HPDE6-E6E7 (cell line): ENCODE data around the gene PRDX2.

Source experiments
- DNase-seq: peaks from one replicate; pipeline ENCODE4 v3.0.0; 2011; ENCODE audit warnings: missing footprints; ENCODE audit errors: extremely low spot score

PRDX2 gene

DNA sequence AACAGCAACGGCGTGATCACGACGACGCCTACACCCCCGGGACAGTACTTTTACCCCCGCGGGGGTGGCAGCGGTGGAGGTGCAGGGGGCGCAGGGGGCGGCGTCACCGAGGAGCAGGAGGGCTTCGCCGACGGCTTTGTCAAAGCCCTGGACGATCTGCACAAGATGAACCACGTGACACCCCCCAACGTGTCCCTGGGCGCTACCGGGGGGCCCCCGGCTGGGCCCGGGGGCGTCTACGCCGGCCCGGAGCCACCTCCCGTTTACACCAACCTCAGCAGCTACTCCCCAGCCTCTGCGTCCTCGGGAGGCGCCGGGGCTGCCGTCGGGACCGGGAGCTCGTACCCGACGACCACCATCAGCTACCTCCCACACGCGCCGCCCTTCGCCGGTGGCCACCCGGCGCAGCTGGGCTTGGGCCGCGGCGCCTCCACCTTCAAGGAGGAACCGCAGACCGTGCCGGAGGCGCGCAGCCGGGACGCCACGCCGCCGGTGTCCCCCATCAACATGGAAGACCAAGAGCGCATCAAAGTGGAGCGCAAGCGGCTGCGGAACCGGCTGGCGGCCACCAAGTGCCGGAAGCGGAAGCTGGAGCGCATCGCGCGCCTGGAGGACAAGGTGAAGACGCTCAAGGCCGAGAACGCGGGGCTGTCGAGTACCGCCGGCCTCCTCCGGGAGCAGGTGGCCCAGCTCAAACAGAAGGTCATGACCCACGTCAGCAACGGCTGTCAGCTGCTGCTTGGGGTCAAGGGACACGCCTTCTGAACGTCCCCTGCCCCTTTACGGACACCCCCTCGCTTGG, 9.3 kb downstream of the PRDX2 start:
- no peak for DNase-seq

DNA sequence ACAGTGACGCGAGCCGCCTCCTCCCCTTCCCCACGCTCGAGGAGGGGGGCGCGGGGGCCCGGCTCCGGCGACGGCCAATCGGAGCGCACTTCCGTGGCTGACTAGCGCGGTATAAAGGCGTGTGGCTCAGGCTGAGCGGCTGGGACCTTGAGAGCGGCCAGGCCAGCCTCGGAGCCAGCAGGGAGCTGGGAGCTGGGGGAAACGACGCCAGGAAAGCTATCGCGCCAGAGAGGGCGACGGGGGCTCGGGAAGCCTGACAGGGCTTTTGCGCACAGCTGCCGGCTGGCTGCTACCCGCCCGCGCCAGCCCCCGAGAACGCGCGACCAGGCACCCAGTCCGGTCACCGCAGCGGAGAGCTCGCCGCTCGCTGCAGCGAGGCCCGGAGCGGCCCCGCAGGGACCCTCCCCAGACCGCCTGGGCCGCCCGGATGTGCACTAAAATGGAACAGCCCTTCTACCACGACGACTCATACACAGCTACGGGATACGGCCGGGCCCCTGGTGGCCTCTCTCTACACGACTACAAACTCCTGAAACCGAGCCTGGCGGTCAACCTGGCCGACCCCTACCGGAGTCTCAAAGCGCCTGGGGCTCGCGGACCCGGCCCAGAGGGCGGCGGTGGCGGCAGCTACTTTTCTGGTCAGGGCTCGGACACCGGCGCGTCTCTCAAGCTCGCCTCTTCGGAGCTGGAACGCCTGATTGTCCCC, 10.1 kb downstream of the PRDX2 start, which contains the start of gene JUNB:
TSS of gene JUNB (plus strand) at position 142 of the 706 bp plus-strand sequence. CDS start at position 428, 286 bp downstream.
- DNase-seq = no peak

DNA sequence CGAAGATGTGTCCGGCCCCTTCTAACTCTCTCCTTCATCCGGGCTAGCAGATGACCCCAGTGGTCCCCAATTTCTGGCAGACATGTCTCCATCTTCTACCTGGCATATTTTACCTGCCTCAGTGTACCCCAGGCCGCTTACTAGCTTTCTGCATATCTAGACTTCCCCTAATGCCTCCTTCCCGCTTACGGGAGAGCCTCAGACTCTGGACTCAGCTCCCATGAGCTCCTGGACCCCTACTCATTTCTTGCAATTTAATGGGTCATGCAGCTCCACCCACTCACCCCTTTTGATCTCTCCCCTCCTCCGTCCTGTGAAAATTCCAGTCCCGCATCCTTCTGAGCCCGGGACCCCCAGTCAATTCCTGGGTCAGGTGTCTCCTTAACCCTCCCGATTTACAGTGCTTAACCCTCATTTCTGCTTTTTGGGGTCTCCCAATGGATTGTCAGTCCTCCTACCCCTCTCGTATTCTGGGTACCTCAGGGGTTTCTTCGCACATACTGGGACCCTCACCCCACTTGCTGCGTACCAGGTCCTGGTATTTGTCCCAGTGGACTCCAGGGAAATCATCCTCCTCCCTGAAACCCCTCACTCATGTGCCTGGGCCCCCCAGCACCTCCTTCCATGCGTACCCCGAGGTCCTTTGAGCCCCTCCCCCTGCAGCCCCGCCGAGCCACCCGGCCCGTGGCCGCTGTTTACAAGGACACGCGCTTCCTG, 10.8 kb downstream of the PRDX2 start:
- no peak for DNase-seq

DNA sequence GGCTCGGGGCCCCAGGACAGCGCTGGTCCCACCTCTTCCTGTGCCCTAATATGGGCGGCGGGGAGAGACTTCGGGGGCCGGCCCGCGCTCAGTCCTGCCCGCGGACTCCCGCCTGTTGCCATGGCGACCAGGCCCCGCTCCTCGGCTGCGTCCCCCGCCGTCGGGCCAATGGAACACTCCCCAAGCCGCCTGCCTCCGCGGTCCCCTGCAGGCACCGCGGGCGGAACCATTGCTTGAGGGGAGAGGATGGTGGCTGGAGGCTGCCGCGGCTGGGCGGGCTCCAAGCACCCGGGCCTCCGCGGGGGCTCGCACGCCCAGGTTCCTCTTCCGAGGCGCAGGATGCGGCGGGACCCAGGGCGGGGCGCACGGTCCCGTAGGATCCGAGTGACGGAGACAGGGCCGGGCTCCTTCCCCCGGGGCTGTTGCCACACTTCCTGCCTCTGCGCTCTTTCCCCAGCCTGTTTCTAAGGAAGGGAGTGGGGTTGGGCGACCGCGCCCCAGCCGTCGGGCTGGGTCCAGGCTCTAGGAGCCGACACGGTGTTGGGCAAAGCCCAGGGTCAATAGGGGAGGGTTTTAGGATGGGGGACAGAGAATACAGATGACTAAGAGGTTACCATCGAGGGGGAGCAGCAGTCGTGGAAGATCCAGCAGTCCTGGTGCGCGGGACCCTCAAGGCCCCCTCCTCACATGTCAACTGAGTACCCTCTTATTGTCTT, 11.5 kb downstream of the PRDX2 start:
- no peak for DNase-seq

DNA sequence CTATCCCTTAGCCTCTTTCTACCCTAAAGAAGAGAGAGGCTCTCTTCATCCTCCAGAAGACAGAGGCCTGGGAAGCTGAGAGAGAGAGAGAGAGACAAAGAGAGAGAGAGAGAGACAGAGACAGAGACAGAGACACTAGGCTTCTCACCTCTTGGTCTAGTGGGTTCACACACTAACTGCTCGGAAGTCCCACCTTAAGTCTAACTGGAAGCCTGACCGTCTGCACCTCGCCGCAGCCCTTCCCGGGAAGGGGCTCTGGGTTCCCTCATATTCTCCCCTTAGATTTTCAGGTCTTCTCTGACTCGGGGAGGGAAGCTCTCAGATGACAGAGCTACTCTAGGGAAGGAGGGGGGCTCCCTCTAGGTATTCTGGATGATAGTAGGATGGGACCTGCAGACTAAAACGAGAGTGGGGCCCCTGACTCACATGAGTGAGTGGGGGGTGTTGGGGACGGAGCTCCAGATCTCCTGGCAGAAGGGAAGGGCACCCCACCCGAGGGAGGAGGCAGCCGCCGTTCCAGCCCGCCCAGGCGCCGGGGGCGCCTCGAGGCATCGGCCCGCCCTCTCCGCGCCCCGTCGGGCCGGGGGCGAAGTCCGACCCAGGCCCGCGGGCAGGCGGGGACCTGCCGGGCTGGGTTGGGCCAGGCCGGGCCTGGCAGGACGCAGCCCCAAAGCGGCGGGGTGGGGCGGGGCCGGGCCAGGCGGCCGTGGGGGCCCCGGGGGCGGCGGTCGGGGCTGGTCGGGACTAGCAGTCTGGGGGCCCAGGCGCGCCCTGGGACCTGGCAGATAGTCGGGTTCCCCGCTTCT, 12.3 kb downstream of the PRDX2 start:
- no peak for DNase-seq

DNA sequence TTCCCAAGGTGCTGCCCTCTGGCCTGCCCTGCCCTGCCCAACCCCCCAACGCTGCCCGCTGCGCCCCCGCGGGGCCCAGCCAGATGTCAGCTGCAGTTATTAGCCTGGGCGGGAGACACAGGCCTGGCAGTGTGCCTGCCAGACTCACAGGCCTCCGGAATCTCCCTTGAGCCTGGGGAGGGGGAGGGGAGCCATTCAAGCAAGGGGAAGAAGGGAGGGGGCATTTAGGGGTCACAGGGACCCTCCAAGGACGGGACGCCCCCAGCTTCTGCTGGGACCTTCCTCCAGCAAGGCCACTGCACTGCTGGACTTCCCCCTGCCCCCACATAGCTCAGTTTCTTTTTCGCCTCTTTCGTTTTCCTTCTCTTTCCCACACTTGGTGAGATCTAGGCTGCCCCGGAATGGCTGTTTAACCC, 12.9 kb downstream of the PRDX2 start:
- no peak for DNase-seq

DNA sequence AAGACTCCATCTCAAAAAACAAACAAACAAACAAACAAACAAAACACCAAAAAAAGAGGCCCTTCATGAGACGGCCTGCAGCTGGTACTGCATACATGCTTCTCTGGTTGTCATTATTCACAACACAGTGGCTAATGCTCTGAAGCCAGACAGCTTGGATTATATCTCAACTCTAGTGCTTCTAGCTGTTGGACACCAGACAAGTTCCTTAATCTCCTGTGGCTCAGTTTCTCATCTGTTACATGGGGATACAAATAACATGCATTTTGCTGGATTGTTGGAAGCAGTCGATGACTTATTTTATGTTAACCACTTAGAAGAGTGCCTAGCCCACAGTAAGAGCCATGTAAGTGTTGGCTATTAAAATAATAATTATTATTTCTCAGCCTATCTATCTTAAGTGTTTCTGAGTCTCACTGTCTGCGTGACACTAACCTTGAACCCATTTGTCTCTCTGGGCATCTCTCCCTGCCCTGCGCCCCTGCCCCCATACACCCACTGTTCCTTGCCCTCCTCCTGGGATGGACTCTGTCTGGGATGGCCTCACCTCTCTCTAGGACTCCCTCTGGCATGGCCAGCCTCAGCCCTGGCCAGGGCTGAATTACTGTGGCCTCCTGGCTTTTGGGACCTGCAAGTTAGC, 13.4 kb downstream of the PRDX2 start:
- DNase-seq = no peak

DNA sequence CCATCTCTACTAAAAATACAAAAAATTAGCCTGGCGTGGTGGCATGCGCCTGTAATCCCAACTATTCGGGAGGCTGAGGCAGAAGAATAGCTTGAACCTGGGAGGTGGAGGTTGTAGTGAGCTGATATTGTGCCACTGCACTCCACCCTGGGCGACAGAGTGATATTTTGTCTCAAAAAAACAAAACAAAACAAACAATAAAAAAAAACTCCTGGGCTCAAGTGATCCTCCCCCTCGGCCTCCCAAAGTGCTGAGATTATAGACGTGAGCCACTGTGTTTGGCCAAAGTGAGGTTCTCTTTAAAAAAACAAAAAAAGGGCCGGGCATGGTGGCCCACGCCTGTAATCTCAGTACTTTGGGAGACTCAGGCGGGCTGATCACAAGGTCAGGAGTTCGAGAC, 14.1 kb downstream of the PRDX2 start:
- DNase-seq = no peak

DNA sequence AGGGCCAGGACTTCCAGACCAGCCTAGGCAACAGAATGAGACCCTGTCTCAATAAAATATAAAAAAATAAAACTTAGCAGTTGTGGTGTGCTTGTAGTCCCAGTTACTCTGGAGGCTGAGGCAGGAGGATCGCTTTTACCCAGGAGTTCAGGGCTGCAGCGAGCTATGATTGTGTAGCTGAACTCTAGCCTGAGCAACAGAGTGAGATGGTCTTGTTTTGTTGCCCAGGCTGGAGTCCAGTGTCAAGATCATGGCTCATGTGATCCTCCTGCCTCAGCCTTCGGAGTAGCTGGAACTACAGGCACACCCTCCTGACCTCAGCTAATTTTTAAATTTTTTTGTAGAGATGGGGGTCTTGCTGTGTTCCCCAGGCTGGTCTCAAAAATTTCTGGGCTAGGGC, 14.6 kb downstream of the PRDX2 start:
- DNase-seq = no peak

DNA sequence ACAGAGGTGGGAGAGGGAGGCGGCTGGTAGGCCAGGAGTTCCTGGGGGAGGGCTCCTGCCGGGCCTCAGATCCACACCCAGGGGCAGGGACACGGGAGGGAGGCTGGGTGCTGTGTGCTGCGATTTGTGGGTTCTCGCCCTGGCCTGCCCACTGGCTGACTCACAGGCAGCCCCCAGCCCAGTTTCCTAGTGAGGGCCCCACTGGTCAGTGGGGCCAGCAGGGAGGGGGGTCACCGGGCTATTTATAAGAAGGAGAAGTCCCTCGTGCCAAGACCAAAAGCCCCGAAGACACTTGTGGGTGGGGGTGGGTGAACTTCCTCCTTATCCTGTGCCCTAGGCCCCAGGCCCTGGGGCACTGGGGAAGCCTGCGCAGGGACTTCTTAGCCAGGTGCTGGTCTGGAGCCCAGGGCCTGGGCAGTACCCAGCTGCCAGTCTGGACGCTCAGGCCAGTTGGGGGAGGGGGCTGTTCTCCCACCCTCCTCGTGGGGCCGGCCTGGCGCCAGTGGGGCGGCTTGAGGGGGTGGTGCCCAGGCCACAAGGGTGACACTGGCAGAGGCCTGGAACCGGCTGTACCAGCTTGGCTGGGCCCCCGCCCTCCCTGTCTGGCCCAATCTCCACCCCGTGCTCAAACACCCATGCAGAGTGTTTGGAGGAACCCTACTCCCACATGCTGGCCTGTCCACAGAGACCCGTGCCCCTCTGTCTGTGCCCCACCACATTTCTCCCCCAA, 15.3 kb downstream of the PRDX2 start:
- DNase-seq = no peak

DNA sequence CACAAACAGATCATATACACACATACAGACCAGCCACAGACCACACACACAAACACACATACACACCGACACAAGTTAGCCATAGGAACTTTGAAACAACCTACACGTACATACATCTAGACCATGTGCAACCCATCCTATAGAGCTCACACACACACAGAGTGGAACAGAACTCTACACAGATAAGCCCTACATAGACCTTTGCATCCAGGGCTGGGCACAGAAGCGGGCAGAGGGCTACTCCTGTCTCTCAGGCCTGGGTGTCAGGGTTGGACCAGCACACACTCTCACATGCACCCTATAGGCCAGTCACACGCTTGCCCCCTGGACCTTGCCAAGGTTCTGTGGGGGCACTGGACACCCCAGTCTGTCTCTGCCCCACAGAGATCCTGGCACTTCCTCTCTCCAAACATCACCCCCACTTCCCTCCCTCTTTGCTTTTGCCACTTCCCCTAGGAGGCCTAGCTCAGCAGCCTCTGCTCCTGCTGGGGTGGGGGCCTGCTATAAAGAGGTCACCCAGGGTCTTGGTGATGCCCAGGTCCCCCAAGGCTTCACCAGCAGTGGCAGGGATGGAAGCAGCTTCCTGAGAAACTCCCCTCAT, 16.1 kb downstream of the PRDX2 start:
- no peak for DNase-seq

DNA sequence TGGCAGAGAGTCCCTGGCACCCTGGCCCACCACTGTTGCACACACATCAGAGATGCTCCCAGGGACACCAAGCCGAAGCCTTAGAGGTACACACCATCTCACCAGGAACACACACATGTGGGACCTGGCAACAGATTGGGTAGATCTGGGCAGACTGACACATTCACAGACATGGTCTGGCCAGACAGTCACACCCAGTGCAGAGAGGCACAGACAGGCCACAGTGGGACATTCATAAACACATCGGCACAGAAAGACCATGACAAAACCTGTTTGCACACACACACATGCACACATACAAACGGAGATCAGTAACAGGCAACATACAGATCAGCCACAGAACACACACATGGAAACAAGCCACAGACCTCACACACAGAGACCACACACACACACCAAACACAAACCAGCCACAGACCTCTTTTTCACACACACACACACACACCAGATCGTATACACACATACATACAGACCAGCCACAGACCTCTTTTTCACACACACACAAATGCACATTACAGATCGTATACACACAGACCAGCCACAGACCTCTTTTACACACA, 16.6 kb downstream of the PRDX2 start:
- no peak for DNase-seq

DNA sequence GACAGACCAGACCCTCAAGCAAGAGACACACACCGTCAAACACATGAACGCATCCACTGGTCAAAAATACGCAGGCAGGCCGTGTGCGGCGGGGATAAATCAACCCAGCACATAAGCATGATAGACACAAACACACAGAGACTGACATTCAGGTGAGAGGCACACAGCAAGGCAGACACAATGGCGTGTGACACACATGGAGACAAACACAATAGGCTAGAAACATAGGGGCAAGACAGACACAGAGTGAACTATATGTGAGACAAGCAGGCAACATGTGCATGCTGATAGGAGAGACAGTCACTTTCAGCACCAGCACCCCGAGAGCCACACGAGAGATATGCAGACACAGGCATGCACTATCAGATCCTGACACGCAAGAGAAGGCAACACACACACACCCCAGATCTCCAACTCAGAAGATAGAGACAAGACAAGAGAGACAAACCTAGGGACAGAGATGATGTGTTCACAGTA, 17.2 kb downstream of the PRDX2 start:
- no peak for DNase-seq

DNA sequence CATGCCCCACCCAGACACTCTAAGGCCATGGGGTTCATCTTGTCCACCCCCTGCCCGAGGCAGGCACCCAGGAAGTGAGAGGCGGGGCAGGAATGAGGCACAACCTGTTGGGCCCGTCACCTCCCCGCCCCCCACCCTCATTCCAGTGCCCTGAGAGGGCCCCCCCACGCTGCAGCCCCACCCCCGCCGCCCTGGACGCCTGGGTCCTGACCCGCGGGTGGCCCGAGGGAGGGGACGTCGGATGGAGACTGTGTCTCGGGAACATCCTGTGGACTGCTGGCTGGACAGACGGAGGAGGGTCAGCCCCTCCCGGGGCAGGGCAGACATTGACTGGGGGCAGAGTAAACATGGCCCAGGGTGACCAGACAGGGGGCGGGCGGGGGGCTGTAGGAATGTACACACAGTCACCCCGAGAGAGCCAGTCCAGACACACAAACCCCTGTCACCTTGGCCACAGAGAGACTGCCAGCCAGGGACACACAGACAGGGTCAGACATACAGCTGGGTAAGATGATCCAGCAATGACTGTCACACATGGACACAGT, 17.7 kb downstream of the PRDX2 start:
- DNase-seq = no peak

DNA sequence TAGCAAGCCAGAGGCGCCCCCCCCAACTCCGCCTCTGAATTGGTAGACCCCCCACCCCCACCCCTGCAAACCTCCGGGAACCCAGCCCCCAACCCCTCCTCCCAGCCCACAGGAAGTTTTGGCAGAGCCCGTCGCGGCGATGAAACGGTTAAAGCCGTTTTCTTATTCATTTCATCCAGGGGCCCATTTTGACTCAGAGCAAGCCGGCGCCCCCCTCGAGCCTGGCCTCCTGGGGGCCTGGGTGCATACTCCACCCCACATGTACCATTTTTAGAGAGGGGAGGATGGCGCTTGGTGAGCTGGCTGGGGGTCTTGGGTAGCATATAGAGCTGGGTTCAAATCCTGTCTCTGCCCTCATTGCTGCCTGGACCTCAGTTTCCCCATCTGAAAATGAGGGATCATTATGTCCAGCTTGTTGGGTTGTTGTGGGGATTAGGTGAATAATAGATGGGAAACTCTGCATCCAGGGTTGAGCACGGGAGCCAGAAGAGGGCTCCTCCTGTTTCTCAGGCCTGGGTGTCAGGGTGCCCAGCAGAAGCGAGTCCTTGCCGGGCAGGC, 18.2 kb downstream of the PRDX2 start:
- no peak for DNase-seq

DNA sequence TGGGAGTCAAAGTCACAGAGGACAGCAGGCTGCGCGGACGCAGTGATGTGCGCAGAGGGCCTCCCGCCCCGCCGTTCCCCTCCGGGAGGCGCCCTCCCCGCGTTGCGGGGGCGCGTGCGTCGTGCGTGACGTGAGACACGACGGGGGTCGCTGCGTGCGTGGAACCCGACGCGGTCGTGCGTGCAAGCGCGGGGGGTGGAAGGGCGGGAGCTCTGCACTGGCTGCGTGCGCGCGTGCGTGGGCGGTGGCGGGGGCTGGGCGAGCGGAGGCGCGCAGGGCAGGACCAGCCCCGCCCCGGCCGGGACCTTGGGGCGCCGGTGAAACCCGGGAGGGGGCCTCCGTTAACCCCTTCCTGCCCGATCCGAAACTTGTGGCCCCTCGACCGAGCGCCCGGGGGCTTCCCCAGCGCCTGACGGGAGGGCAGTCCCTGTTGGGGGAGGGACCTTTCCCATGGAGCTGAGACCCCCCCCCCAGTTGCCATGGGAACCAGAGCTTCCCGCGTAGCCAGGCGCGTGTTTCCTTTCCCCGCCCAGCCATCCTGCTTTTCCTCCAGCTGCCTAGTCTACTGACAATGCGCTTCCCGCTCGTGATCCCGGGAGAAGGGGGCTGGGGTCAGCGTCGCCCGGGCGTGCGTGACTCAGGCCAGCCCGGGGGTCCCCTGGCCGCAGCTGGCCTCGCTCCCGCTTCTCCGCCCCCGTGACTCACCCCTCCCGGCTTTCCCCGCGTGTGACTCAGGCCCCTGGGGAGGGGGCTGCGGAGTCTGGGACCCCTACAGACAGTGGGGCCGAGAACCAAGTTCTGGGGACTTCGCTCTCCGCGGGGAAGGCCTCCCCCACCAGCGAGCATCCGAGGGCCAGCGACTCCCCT, 18.9 kb downstream of the PRDX2 start:
- DNase-seq = no peak

DNA sequence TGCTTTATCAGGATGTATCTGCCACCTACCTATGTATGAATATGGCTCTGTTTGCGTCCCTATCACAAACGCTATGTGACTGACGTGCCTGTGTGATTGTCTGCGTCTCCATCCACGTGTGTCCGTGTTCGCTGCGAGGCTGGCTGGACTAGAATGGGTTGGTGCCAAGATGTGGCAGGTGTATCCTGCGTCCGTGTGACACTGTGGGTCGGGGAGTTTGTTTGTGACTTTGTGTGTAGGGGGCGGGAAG, 19.5 kb downstream of the PRDX2 start:
- DNase-seq = no peak
